ENCODE data around the gene ALK. TPM values are rescaled to one million over a fixed set of nuclear protein-coding genes. Genes with fewer than 3 reads are reported as not detected.
"Not testable (repeated sequence)": the region's sequence is repeated elsewhere in the genome, so short reads cannot be mapped to it uniquely, and the experiment has no call there.

The ALK gene
- total RNA-seq, 2 experiments from 2014 or later: not detected

DNA sequence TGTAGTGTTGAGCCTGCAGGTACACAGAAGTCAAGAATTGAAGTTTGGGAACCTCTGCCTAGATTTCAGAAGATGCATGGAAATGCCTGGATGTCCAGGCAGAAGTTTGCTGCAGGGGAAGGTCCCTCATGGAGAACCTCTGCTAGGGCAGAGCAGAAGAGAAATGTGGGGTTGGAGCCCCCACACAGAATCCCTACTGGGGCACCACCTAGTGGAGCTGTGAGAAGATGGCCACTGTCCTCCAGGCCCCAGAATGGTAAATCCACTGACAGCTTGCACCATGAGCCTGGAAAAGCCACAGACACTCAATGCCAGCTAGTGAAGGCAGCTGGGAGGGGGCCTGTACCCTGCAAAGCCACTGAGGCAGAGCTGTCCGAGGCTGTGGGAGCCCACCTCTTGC lies 97.2 kb downstream of the ALK start:
- H3K27ac Mint-ChIP-seq; DNase-seq; H3K36me3 Mint-ChIP-seq; H3K4me1 Mint-ChIP-seq (ENCODE audit: low read depth); H3K9me3 Mint-ChIP-seq; POLR2A ChIA-PET; H3K4me3 Mint-ChIP-seq; CTCF ChIA-PET; H3K27me3 Mint-ChIP-seq; intact Hi-C loops (cut with micrococcal nuclease): not testable (repeated sequence)

DNA sequence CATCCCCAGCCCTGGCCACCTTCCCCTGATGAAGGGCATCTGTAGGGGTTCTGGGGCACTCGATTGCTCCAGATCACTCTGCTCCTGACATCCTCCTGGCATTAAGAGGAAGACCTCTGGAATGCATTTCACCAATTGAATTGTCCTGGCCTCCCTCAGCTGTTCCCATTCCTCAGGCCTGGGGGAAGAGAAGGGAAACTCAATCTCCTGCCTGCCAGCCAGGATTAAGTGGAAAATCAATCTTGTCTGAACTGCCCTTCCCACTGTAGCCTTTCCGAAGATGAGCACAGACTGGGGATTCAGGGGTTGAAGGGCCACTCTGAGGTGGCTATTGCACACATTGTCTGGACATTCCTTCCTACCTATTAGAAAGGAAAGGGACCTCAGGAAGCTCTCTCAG lies 99.8 kb downstream of the ALK start:
- ChIA-PET CTCF (no interaction called here), POLR2A (interaction anchor here (0.6 kb wide), 1 partner anchor 165 kb away, joined by 3 read pairs; no protein-coding TSS in a partner anchor)
- peaks cover 7% of the 10 kb centered on the region for H3K27me3 Mint-ChIP-seq
- DNase-seq: no peak
- no peaks in the 10 kb centered on the region for H3K36me3 Mint-ChIP-seq
- no peak overlapping the region for H3K27ac Mint-ChIP-seq
- no peaks in the 10 kb centered on the region for H3K4me1 Mint-ChIP-seq (ENCODE audit: low read depth)
- H3K4me3 Mint-ChIP-seq: no peak overlapping the region
- intact Hi-C loops (cut with micrococcal nuclease): no loop called here
- H3K9me3 Mint-ChIP-seq: no peaks in the 10 kb centered on the region

DNA sequence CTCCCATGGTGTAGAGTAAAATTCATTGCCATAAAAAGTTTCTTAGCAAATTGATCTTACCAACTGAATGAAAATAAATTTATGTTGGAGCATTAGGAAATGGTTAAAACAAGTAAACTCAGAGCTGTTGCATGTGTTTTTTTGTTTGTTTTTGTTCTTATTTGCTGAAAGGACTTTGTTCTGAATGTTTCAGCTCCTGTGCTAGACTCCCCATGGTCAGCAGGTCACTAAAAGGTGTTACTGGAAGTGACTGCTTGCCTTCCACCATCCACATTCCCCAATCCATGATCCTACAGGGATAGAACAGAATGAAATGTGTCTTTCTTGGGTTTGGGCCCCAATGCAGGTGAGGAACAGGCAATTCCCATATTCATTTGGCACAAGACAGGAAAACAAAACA lies 101.8 kb downstream of the ALK start:
- no peak for DNase-seq
- POLR2A ChIA-PET: no interaction called here
- no peaks in the 10 kb centered on the region for H3K4me1 Mint-ChIP-seq (ENCODE audit: low read depth)

DNA sequence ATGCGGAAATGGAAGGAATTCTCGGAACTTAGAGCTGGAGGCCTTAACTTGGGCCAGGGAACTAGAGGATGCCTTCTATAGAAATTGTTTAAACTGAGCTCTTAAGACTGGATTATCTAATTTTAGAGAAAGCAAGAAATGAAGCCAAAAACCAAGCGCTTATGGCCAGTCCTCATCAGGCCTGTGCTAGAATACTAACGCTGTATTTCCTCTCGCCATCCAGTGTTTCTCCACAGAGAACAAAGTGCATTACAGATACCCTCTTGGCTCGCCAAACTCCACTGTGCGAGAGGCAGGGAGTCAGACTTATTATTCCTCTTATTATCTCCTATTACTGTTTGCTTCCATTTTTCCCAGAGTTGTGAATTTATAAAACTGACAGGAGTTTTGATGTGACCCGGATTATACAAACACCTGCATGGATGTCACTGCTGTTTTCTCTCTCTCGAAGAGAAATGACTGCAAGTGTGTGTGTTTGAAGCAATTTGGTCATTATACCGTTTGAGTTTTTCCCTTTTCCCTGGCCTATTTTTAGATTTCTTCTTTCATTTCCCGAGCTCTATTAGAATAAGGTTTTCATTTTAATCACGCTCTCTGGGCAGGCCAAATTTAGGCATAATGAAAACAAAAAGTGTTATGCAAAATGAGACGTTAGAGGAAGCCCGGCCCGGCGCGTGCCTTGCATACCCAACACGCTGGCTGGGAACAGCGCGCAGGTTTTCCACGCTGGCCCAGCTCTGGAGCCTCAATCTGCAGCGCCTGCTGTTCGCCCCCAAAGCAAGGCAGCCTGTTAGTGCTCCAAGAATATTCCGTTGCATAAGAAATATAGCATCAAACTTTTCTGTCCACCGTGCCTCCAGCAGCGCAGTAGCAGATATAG lies 103.3 kb downstream of the ALK start:
- CTCF ChIA-PET: no interaction called here
- no peaks in the 10 kb centered on the region for H3K36me3 Mint-ChIP-seq
- POLR2A ChIA-PET: no interaction called here

More for the DNA sequence above, 101.8 kb downstream of the ALK start:
- H3K9me3 Mint-ChIP-seq: no peaks in the 10 kb centered on the region
- CTCF ChIA-PET: no interaction called here
- H3K27me3 Mint-ChIP-seq: peaks cover 2% of the 10 kb centered on the region
- no peaks in the 10 kb centered on the region for H3K36me3 Mint-ChIP-seq
- intact Hi-C loops (cut with micrococcal nuclease): no loop called here
- H3K4me3 Mint-ChIP-seq: no peak overlapping the region
- H3K27ac Mint-ChIP-seq: no peak overlapping the region

DNA sequence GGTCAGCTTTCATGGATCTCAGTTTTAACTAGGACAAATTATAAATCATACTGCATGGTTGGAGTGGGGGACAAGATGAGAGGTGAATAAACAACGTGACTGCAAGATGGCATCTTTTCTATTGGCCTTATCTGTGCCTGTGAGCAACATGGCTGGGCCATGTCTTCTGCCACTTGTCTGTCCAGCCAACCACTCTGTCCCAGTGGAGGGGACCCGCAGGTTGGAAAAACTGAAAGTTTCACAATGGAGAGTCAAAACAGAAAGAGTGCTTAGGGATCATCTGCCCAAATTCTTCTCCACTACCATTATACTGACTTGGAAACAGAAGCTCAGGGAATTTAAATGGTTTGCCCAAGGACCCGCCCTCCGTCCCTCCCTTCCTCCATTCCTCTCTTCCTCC lies 104.1 kb downstream of the ALK start:
- ChIA-PET CTCF (no interaction called here), POLR2A (no interaction called here)
- no peak for DNase-seq
- Mint-ChIP-seq H3K9me3 (no peaks in the 10 kb centered on the region), H3K27me3 (no peaks in the 10 kb centered on the region), H3K27ac (no peak overlapping the region), H3K4me1 (ENCODE audit: low read depth) (no peaks in the 10 kb centered on the region), H3K4me3 (no peak overlapping the region), H3K36me3 (no peaks in the 10 kb centered on the region)
- intact Hi-C loops (cut with micrococcal nuclease): no loop called here

More for the DNA sequence above, 103.3 kb downstream of the ALK start:
- intact Hi-C loops (cut with micrococcal nuclease): no loop called here
- H3K27me3 Mint-ChIP-seq: no peaks in the 10 kb centered on the region
- H3K4me3 Mint-ChIP-seq: no peak overlapping the region
- H3K9me3 Mint-ChIP-seq: no peaks in the 10 kb centered on the region
- no peaks in the 10 kb centered on the region for H3K4me1 Mint-ChIP-seq (ENCODE audit: low read depth)
- no peak for DNase-seq
- H3K27ac Mint-ChIP-seq: no peak overlapping the region

DNA sequence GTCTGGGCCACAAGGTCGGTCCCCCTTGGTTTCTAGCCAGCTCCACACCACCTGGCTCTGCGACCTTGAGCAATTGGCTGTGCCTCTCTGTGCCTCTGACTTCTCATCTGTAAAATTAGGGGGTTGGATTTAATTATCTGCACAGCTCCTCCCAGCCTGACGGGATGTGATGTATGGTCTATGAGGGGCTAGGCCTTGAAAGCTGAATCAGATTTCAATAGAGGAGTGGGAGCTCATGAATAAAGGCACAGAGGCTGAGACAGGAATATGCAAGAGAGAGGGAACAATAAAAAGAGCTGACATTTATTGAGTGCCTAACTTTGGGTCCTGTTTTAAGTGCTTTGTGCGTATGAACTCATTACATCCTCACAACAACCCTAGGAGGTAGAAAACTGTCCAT lies 104.7 kb downstream of the ALK start:
- Mint-ChIP-seq H3K4me1 (ENCODE audit: low read depth) (no peaks in the 10 kb centered on the region), H3K36me3 (no peaks in the 10 kb centered on the region), H3K27ac (no peak overlapping the region), H3K4me3 (no peak overlapping the region), H3K27me3 (peaks cover 1% of the 10 kb centered on the region), H3K9me3 (no peaks in the 10 kb centered on the region)
- intact Hi-C loops (cut with micrococcal nuclease): no loop called here
- POLR2A ChIA-PET: no interaction called here
- CTCF ChIA-PET: no interaction called here
- DNase-seq: no peak

DNA sequence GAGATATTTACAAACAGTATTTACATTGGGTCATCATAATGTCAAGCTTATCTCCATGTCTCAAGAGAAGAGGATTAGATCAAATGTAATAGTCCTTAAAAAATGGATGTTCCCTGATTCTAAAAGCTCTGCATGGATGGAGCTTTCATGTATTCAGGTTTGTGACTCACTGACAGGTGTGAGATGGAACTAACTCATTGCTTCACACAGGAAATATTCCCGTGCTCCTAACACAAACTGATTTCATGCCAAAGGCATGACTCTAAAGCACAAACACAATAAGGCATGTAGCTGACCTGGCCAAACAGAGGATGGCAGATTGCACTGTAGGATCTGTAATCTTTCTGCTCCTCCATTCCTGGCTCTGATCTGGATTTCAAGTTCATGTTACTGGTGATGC lies 110.0 kb downstream of the ALK start:
- Mint-ChIP-seq H3K36me3 (no peaks in the 10 kb centered on the region), H3K27me3 (peaks cover 6% of the 10 kb centered on the region), H3K9me3 (no peaks in the 10 kb centered on the region), H3K4me1 (ENCODE audit: low read depth) (no peaks in the 10 kb centered on the region), H3K4me3 (no peak overlapping the region), H3K27ac (no peak overlapping the region)
- no peak for DNase-seq
- CTCF ChIA-PET: interaction anchor here (0.7 kb wide), 1 partner anchor 9 kb away, joined by 3 read pairs; no protein-coding TSS in a partner anchor
- POLR2A ChIA-PET: no interaction called here
- intact Hi-C loops (cut with micrococcal nuclease): no loop called here

DNA sequence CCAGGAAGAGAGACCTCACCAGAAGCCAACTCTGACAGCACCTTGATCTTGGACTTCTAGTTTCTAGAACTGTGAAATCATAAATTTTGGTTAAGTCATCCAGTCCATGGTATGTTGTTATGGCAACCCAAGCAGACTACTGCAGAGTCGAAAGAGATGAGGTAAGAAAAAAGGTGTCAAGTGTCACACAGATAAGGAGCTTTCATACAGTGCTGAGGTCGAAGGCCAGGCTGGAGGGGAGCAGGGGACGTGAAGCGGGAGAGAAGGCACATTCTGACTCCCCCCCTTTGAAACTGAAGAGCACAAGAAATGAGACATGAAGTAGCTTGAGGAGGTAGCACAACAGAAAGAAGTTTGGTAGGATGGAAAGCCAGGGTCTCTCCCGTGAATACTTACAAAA lies 110.4 kb downstream of the ALK start:
- H3K27ac Mint-ChIP-seq: no peak overlapping the region
- no peaks in the 10 kb centered on the region for H3K9me3 Mint-ChIP-seq
- H3K4me1 Mint-ChIP-seq (ENCODE audit: low read depth): no peaks in the 10 kb centered on the region
- DNase-seq: no peak
- ChIA-PET CTCF (interaction anchor here (0.7 kb wide), 1 partner anchor 9 kb away, joined by 3 read pairs; no protein-coding TSS in a partner anchor), POLR2A (no interaction called here)
- peaks cover 6% of the 10 kb centered on the region for H3K27me3 Mint-ChIP-seq
- H3K36me3 Mint-ChIP-seq: no peaks in the 10 kb centered on the region
- intact Hi-C loops (cut with micrococcal nuclease): no loop called here
- no peak overlapping the region for H3K4me3 Mint-ChIP-seq

DNA sequence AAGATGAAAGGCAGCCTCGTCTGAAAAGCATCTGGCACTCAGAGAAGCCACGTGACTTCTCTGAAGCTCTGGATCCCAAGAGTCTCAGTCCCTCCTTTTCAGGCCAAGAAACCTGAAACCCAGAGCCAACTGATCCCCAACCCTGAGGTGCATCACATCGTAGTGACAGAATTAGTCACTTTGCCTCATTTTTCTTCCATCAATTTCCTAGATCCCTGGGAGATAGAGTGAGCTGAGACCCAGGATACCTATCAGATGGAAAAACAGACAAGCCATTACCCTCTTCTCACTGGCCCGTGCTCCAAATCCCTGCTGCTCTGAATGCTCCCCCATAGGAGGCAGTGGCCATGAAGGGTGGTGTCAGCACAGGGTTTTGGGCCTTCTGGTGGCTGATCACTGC lies 113.1 kb downstream of the ALK start:
- Mint-ChIP-seq H3K27me3 (peaks cover 6% of the 10 kb centered on the region), H3K27ac (no peak overlapping the region), H3K36me3 (no peaks in the 10 kb centered on the region), H3K4me3 (no peak overlapping the region), H3K9me3 (peaks cover 3% of the 10 kb centered on the region), H3K4me1 (ENCODE audit: low read depth) (no peaks in the 10 kb centered on the region)
- intact Hi-C loops (cut with micrococcal nuclease): no loop called here
- ChIA-PET POLR2A (no interaction called here), CTCF (no interaction called here)
- DNase-seq: no peak

DNA sequence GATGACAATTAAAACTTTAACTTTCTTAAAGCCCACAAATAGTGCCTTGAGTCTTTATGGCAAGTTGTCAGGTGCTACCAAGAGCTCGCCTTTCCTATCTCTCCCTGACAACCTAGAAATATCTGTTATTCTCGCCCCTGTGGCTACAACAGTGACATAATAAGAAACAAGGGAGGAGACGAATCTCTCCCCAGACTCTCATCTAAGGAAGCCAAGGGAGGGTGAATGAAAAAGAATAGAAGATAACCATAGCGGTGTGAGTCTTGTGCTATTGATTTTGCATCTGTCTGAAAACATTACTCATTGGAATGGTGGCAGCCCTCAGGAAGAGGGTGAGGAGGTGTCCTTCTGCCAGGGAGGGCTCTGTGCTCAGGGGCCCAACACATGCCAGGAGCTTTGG lies 114.3 kb downstream of the ALK start:
- no peaks in the 10 kb centered on the region for H3K4me1 Mint-ChIP-seq (ENCODE audit: low read depth)

DNA sequence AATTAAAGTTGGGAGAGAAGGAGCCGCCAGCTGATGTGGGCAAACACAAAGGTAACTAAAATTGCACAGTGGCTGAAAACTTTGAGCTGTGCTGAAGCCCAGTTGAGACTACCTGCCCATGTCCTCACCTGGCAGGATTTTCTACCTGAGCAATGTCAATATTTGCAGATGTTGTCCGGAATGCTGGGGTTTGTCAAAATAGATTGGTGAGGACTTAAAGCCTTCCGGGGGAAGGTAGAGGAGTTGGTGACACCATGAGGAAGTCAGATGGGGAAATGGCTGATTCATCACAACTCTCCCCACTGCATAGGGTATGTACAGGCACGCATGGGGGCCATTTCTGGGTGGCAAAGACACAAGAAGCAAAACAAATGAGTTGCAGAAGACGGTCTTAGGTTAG lies 114.9 kb downstream of the ALK start:
- Mint-ChIP-seq H3K36me3 (no peaks in the 10 kb centered on the region), H3K27ac (no peak overlapping the region), H3K4me3 (no peak overlapping the region), H3K27me3 (peaks cover 5% of the 10 kb centered on the region), H3K4me1 (ENCODE audit: low read depth) (no peaks in the 10 kb centered on the region), H3K9me3 (peaks cover 3% of the 10 kb centered on the region)
- POLR2A ChIA-PET: no interaction called here
- CTCF ChIA-PET: no interaction called here
- intact Hi-C loops (cut with micrococcal nuclease): no loop called here
- DNase-seq: no peak

More for the DNA sequence above, 114.3 kb downstream of the ALK start:
- H3K36me3 Mint-ChIP-seq: no peaks in the 10 kb centered on the region
- H3K27me3 Mint-ChIP-seq: peaks cover 6% of the 10 kb centered on the region
- no peak overlapping the region for H3K27ac Mint-ChIP-seq
- ChIA-PET CTCF (no interaction called here), POLR2A (no interaction called here)
- no peak overlapping the region for H3K4me3 Mint-ChIP-seq
- intact Hi-C loops (cut with micrococcal nuclease): no loop called here
- no peak for DNase-seq
- peaks cover 3% of the 10 kb centered on the region for H3K9me3 Mint-ChIP-seq

DNA sequence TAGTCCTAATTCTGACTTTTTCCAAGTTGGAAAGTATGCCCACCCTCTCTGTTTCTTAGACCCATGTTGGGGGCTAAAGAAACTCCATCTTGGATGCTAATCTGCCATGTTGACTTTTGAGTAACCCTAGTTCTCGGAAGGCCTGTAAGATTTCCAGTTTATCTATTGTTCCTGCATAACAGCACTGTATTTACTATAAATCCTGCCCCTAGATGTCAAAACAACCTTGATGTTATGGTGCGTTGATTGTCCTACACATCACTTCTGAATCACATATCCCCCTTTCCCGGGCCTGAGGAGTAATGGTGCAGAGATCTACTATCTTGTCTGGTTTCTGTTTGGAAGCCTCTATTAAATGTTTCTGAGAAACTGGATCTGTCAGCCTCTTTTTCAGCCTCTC lies 116.7 kb downstream of the ALK start:
- H3K4me1 Mint-ChIP-seq (ENCODE audit: low read depth): no peaks in the 10 kb centered on the region
- intact Hi-C loops (cut with micrococcal nuclease): no loop called here
- no peaks in the 10 kb centered on the region for H3K27me3 Mint-ChIP-seq
- POLR2A ChIA-PET: no interaction called here
- CTCF ChIA-PET: no interaction called here
- no peaks in the 10 kb centered on the region for H3K36me3 Mint-ChIP-seq
- H3K9me3 Mint-ChIP-seq: peaks cover 3% of the 10 kb centered on the region
- no peak for DNase-seq
- H3K27ac Mint-ChIP-seq: no peak overlapping the region
- no peak overlapping the region for H3K4me3 Mint-ChIP-seq

DNA sequence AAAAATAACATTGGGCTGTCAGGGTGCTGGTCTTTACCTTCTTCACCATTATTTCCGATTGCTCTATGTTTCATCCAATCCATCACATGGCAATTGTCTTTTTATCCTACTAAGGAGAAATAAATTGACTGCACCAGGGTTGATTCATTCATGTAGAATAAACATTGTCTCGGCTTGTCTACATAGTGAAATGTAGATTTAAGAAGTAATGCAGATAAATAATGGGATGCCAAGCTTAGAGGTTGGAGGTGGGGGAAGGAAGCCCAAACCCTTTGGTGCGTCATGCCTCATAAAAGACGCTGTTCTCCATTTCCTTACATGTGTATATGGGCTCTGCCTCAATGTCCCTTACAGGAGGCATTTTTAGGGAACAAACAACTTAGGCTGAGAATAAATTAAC lies 117.8 kb downstream of the ALK start:
- no peak for DNase-seq
- CTCF ChIA-PET: interaction anchor here (0.6 kb wide), 1 partner anchor 269 kb away, joined by 3 read pairs; no protein-coding TSS in a partner anchor
- H3K27ac Mint-ChIP-seq: no peak overlapping the region

More for the DNA sequence above, 117.8 kb downstream of the ALK start:
- POLR2A ChIA-PET: no interaction called here
- Mint-ChIP-seq H3K9me3 (peaks cover 3% of the 10 kb centered on the region), H3K4me1 (ENCODE audit: low read depth) (no peaks in the 10 kb centered on the region), H3K36me3 (no peaks in the 10 kb centered on the region), H3K4me3 (no peak overlapping the region), H3K27me3 (no peaks in the 10 kb centered on the region)
- intact Hi-C loops (cut with micrococcal nuclease): no loop called here
